GM12878 (cell line): ENCODE data around the gene FAM219A. TPM values are rescaled to one million over a fixed set of nuclear protein-coding genes. Genes with fewer than 3 reads are reported as not detected.

Experiments
- ATAC-seq: fragments of 200-7000 bp; cut with Tn5 transposase; 3 replicates; pipeline ENCODE4 v1.9.1; 2020; ENCODE audit warnings: mild to moderate bottlenecking, moderate library complexity
- BruUV-seq: library from RNA; stranded (reverse); fragments of 400-500 nt; replicated peaks from 2 replicates; lab custom pipeline; 2021; lab: Mats Ljungman, UMichigan
- CTCF ChIA-PET: fragments of 300-600 bp; sonication (Branson Sonifier 250); formaldehyde crosslinking; extraction: SDS; loops from one replicate; lab custom pipeline; 2021; ENCODE audit warnings: inconsistent platforms; lab: Yijun Ruan, JAX
- POLR2A ChIA-PET: fragments of 350-600 bp; formaldehyde crosslinking; extraction: SDS; loops from one replicate; lab custom pipeline; 2021; ENCODE audit warnings: inconsistent platforms; lab: Charles Lee
- RAD21 ChIA-PET: fragments of 300-600 bp; sonication (Branson Sonifier 250); formaldehyde crosslinking; loops from one replicate; lab custom pipeline; 2023; ENCODE audit warnings: antibody characterized with exemption; ENCODE audit not compliant: unreplicated experiment; lab: Charles Lee
- SMC1A ChIA-PET: fragments of 300-600 bp; sonication (Branson Sonifier 250); formaldehyde crosslinking; loops from one replicate; lab custom pipeline; 2023; ENCODE audit not compliant: unreplicated experiment, uncharacterized antibody; lab: Charles Lee
- DNase-seq: peaks from one replicate; pipeline ENCODE4 v3.0.0-alpha.2; 2011; ENCODE audit warnings: low read depth, low spot score
- FAIRE-seq: peaks from 3 replicates; lab custom pipeline; 2011; peaks lifted over from hg19 to GRCh38; lab: Jason Lieb, UNC
- H2AFZ ChIP-seq: 2 replicates; pipeline ENCODE4 v1.6.0; 2011; ENCODE audit warnings: low read depth, low read length, control low read depth; ENCODE audit not compliant: control insufficient read depth
- H3K27ac ChIP-seq: 2 replicates; pipeline ENCODE4 v1.5.1; 2011; ENCODE audit warnings: control low read depth; ENCODE audit not compliant: control insufficient read depth, insufficient read depth
- H3K27me3 ChIP-seq, 2 experiments: replicated peaks in 1 of 2; 2 replicates each; pipeline versions ENCODE4 v1.6.0 to v1.6.1; 2011; ENCODE audit warnings: low read length in 1 of 2; ENCODE audit not compliant: control insufficient read depth in 2 of 2, insufficient read depth in 2 of 2
- H3K36me3 ChIP-seq, 2 experiments: 2 replicates each; pipeline ENCODE4 v1.5.1; 2011; ENCODE audit warnings: low read length in 1 of 2; ENCODE audit not compliant: control insufficient read depth in 2 of 2, insufficient read depth in 2 of 2
- H3K4me1 ChIP-seq: 2 replicates; pipeline ENCODE4 v1.6.1; 2011; ENCODE audit warnings: mild to moderate bottlenecking, low read length, moderate library complexity, mixed read lengths; ENCODE audit not compliant: control insufficient read depth, insufficient read depth
- H3K4me2 ChIP-seq: 2 replicates; pipeline ENCODE4 v1.6.0; 2011; ENCODE audit warnings: control low read depth; ENCODE audit not compliant: control insufficient read depth, insufficient read depth
- H3K4me3 ChIP-seq: fragments of 200-600 bp; sonication (generic); 2 replicates; pipeline ENCODE4 v1.5.1; 2016
- H3K79me2 ChIP-seq: 2 replicates; pipeline ENCODE4 v1.6.0; 2011; ENCODE audit warnings: low read length; ENCODE audit not compliant: control insufficient read depth, insufficient read depth
- H3K9ac ChIP-seq: 2 replicates; pipeline ENCODE4 v1.8.0; 2011; ENCODE audit warnings: low read length, control low read depth, mixed read lengths; ENCODE audit not compliant: control insufficient read depth, insufficient read depth
- H3K9me3 ChIP-seq: replicated peaks from 3 replicates; pipeline ENCODE4 v1.5.1; 2011; ENCODE audit warnings: mild to moderate bottlenecking, low read length; ENCODE audit not compliant: control insufficient read depth, insufficient read depth
- H4K20me1 ChIP-seq: 2 replicates; pipeline ENCODE4 v1.6.0; 2011; ENCODE audit not compliant: control insufficient read depth, insufficient read depth
- BHLHE40 ChIP-seq, 2 experiments: fragments of 450-650 bp in 1 of 2; IDR thresholded peaks; 2 replicates each; pipeline ENCODE4 v1.6.1; 2011 to 2017; ENCODE audit warnings: low read depth in 2 of 2, borderline replicate concordance in 1 of 2, improper control_type of control experiment in 1 of 2, low read length in 1 of 2, mild to moderate bottlenecking in 1 of 2
- CHD2 ChIP-seq: IDR thresholded peaks from 2 replicates; pipeline ENCODE4 v1.6.1; 2011; ENCODE audit warnings: low read depth, low read length, improper control_type of control experiment, borderline replicate concordance
- MTA2 ChIP-seq: fragments of 450-650 bp; IDR thresholded peaks from 2 replicates; pipeline ENCODE4 v1.6.1; 2016; ENCODE audit warnings: low read depth, mild to moderate bottlenecking, moderate library complexity
- NR2C2 ChIP-seq: IDR thresholded peaks from 2 replicates; pipeline ENCODE4 v1.6.1; 2011; ENCODE audit warnings: borderline replicate concordance, low read depth; ENCODE audit not compliant: control insufficient read depth, insufficient read length
- PAX5 ChIP-seq: IDR thresholded peaks from 2 replicates; pipeline ENCODE4 v1.6.1; 2011; ENCODE audit warnings: low read depth, low read length, borderline replicate concordance
- RUNX3 ChIP-seq: IDR thresholded peaks from 2 replicates; pipeline ENCODE4 v1.6.1; 2012; ENCODE audit warnings: low read length, inconsistent platforms
- ZNF622 ChIP-seq: fragments of 450-650 bp; IDR thresholded peaks from 2 replicates; pipeline ENCODE4 v1.6.1; 2017; ENCODE audit warnings: mild to moderate bottlenecking, inconsistent platforms
- WGBS: methylation state at CpG from one replicate; pipeline ENCODE4 v1.1.6; 2016; ENCODE audit warnings: low lambda C conversion rate; ENCODE audit not compliant: insufficient replicate concordance, insufficient coverage; ENCODE audit errors: missing lambda C conversion rate; 5-methylcytosine and 5-hydroxymethylcytosine counted together
- in situ Hi-C: fragments of 300-500 bp; cut with MboI; formaldehyde crosslinking; loops from 9 replicates; pipeline ENCODE4 v1.14.3; 2018; ENCODE audit warnings: mixed read lengths
- intact Hi-C: fragments of 100-400 bp; cut with micrococcal nuclease; formaldehyde crosslinking; loops from one replicate; pipeline ENCODE4 v1.14.2; 2022; ENCODE audit not compliant: unreplicated experiment
- polyA plus RNA-seq, 11 experiments: library from polyadenylated mRNA; depleted of rRNA in 4 of 11; unstranded in 6 of 11; stranded (reverse) in 5 of 11; fragments of >200 nt; fragmentation: Nextera tagmentation in 4 of 11; fragmentation: Illumina TruSeq in 1 of 11; extraction: Ambion mirVana in 4 of 11; extraction: Trizol in 1 of 11; gene quantifications; 1 replicate in 1 of 11; 2 replicates in 10 of 11; pipeline versions ENCODE4 v1.2.1 to v1.2.3, GENCODE V29; 2011 to 2016; ENCODE audit warnings: inconsistent platforms in 2 of 11, missing spikeins in 2 of 11, low read depth in 1 of 11
- total RNA-seq, 4 experiments: library from RNA; depleted of rRNA in 3 of 4; stranded (reverse); fragments of >200 nt in 3 of 4; fragmentation: Illumina TruSeq in 1 of 4; extraction: Trizol in 1 of 4; gene quantifications; 2 replicates each; pipeline versions ENCODE4 v1.2.1 to v1.2.3, GENCODE V29; 2013 to 2021
- TF ChIP-seq, protein P1 (sequence below): fragments of 450-650 bp; IDR thresholded peaks from 2 replicates; pipeline ENCODE4 v1.6.1; 2018; ENCODE audit warnings: borderline replicate concordance, mild to moderate bottlenecking; ENCODE audit not compliant: partially characterized antibody
- TF ChIP-seq, protein P2 (sequence below): fragments of 450-650 bp; formaldehyde crosslinking; IDR thresholded peaks from 2 replicates; pipeline ENCODE4 v1.4.0; 2020; ENCODE audit warnings: mild to moderate bottlenecking, moderate library complexity

Gene FAM219A
- total and polyA plus RNA-seq, 10 of the 15 experiments (the other 5 are each of a cell fraction or from before 2014, with no cell fraction given): 0.11 to 2.0 (median 0.71) TPM

GRCh38 chr9:34405719-34406118 is 52.7 kb downstream of the FAM219A start:
- Histone ChIP-seq H3K9ac (no peak overlapping the region), H3K27ac (no peak overlapping the region), H3K4me1 (no peaks in the 10 kb centered on the region), H3K27me3 (peaks cover 2 to 3% of the 10 kb centered on the region in 2 experiments; a peak in 3 of 4 replicates), H3K4me3 (no peak overlapping the region), H3K36me3 (no peaks in the 10 kb centered on the region), H3K4me2 (no peak overlapping the region), H2AFZ (no peak overlapping the region), H3K79me2 (no peaks in the 10 kb centered on the region), H4K20me1 (no peaks in the 10 kb centered on the region), H3K9me3 (no peaks in the 10 kb centered on the region)
- TF ChIP-seq CHD2 (no peak), RUNX3 (no peak), PAX5 (no peak), NR2C2 (no peak), MTA2 (no peak), BHLHE40 (IDR thresholded peaks at IDR 0.05; ENCODE audit: borderline replicate concordance in 1 of 2, low read depth in 2 of 2, low read length in 1 of 2) (no peak), ZNF622 (no peak)
- TF ChIP-seq, protein P1, sequence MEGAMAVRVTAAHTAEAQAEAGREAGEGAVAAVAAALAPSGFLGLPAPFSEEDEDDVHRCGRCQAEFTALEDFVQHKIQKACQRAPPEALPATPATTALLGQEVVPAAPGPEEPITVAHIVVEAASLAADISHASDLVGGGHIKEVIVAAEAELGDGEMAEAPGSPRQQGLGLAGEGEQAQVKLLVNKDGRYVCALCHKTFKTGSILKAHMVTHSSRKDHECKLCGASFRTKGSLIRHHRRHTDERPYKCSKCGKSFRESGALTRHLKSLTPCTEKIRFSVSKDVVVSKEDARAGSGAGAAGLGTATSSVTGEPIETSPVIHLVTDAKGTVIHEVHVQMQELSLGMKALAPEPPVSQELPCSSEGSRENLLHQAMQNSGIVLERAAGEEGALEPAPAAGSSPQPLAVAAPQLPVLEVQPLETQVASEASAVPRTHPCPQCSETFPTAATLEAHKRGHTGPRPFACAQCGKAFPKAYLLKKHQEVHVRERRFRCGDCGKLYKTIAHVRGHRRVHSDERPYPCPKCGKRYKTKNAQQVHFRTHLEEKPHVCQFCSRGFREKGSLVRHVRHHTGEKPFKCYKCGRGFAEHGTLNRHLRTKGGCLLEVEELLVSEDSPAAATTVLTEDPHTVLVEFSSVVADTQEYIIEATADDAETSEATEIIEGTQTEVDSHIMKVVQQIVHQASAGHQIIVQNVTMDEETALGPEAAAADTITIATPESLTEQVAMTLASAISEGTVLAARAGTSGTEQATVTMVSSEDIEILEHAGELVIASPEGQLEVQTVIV: no peak
- TF ChIP-seq, protein P2, sequence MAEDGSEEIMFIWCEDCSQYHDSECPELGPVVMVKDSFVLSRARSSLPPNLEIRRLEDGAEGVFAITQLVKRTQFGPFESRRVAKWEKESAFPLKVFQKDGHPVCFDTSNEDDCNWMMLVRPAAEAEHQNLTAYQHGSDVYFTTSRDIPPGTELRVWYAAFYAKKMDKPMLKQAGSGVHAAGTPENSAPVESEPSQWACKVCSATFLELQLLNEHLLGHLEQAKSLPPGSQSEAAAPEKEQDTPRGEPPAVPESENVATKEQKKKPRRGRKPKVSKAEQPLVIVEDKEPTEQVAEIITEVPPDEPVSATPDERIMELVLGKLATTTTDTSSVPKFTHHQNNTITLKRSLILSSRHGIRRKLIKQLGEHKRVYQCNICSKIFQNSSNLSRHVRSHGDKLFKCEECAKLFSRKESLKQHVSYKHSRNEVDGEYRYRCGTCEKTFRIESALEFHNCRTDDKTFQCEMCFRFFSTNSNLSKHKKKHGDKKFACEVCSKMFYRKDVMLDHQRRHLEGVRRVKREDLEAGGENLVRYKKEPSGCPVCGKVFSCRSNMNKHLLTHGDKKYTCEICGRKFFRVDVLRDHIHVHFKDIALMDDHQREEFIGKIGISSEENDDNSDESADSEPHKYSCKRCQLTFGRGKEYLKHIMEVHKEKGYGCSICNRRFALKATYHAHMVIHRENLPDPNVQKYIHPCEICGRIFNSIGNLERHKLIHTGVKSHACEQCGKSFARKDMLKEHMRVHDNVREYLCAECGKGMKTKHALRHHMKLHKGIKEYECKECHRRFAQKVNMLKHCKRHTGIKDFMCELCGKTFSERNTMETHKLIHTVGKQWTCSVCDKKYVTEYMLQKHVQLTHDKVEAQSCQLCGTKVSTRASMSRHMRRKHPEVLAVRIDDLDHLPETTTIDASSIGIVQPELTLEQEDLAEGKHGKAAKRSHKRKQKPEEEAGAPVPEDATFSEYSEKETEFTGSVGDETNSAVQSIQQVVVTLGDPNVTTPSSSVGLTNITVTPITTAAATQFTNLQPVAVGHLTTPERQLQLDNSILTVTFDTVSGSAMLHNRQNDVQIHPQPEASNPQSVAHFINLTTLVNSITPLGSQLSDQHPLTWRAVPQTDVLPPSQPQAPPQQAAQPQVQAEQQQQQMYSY (CRISPR knock-in tag): no peak
- DNase-seq: no peak
- RAD21 ChIA-PET: no interaction called here
- BruUV-seq: no TSS peak
- SMC1A ChIA-PET: interaction anchor here (1.0 kb wide), 1 partner anchor 74 kb away, joined by 3 read pairs; no protein-coding TSS in a partner anchor
- POLR2A ChIA-PET: no interaction called here
- no peak for FAIRE-seq
- intact Hi-C loops: loop anchor here (2.0 kb wide), 1 partner anchor 187 kb away; no protein-coding TSS in a partner anchor
- in situ Hi-C loops: no loop called here
- CTCF ChIA-PET: interaction anchor here (0.7 to 3.4 kb wide), 5 partner anchors 10 to 186 kb away, joined by 3 to 38 read pairs (median 30); no protein-coding TSS in a partner anchor
- WGBS: 79% methylated on average over 7 of the region's 7 CpGs
- no peak for ATAC-seq
